Stimulated activated CD4-positive, alpha-beta T cell treated with anti-CD3 and anti-CD28 coated beads, Interleukin-15, amount 100 ng/mL, for 1 hour (primary cell): ENCODE data around the gene CCL24.
"Not testable (repeated sequence)": the region's sequence is repeated elsewhere in the genome, so short reads cannot be mapped to it uniquely, and the experiment has no call there.

Experiments used
- DNase-seq, 2 donors: peaks; one replicate each; pipeline ENCODE4 v3.0.0-alpha.2; 2020; ENCODE audit warnings: low read depth in 1 of 2, low spot score in 1 of 2

Gene CCL24

GRCh38 chr7:75820688-75821087, 7.1 kb upstream of the CCL24 start:
- no peak for DNase-seq

GRCh38 chr7:75819711-75820110, 6.1 kb upstream of the CCL24 start:
- no peak for DNase-seq

DNA sequence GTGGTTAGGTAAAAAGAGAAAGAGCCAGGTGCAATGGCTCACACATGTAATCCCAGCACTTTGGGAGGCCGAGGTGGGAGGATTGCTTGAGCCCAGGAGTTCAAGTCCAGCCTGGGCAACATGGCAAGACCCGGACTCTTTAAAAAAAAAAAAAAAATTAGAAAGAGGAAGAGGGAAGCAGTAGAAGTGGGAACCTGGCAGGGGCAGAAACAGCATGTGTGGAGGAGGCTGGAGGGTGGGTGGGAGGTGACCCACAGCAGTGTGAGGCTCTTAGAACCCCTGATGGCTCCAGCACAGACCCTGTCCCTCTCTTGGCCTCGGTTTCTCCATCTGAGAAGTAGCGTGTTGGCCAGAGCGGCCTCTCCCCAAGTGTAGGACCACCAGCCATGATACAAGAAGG, 4.9 kb upstream of the CCL24 start:
- DNase-seq: no peak

GRCh38 chr7:75817116-75817515, 3.5 kb upstream of the CCL24 start:
- DNase-seq: no peak

DNA sequence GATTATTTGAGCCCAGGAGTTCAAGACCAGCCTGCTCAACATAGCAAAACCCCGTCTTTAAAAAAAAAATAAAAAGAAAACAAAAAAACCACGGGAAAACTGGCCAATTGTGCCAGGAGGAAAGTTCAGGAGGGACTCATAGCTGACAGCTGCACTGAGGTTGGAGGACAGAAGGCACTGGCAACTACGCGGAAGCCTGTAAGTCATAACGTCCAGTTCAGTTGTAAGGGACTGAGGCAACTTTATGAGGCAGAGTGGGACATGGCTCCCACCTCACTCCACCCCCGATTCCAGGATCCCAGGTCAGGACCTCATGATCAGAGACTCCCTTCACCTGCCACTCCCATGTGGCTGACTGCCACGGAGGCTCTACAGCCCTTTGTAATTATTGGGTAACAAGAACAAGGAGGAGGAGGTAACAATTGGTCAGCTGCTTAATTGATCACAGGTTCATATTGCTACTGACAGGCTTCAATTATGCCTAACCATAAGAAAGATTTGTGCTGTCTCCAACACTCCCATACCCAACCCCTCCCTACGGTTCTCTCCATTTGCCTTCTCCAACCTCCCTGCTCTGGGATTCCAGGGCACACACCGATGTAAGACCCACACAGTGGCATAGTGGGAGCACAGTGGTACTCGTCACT, 1.9 kb upstream of the CCL24 start:
- no peak for DNase-seq

DNA sequence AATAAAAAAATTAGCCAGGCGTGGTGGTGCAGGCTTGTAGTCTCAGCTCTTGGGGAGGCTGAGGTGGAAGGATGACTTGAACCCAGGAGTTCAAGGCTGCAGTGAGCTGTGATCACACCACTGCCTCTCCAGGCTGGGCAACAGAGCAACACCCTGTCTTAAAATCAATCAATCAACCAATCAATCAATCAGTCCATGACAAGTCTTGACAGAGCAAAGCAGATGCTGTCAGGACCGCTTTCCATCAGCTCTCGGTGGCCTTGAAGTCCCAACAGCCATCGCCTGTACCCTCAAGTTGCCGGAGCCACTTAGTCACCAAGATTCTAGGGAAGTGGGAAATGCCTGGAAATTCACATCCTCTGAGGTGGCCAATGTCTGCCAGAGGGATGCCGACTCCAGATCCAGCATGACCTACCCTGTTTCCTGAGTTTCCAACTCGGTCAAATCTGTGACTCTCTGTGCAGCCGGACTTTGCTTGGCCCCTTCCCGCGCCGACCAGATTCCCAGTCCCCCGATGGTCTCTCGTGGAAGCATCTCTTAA, 871 bp upstream of the CCL24 start:
- no peak for DNase-seq

- no peak for DNase-seq
Measured at GRCh38 chr7:75813084-75813483, 522 bp downstream of the CCL24 start.

DNA sequence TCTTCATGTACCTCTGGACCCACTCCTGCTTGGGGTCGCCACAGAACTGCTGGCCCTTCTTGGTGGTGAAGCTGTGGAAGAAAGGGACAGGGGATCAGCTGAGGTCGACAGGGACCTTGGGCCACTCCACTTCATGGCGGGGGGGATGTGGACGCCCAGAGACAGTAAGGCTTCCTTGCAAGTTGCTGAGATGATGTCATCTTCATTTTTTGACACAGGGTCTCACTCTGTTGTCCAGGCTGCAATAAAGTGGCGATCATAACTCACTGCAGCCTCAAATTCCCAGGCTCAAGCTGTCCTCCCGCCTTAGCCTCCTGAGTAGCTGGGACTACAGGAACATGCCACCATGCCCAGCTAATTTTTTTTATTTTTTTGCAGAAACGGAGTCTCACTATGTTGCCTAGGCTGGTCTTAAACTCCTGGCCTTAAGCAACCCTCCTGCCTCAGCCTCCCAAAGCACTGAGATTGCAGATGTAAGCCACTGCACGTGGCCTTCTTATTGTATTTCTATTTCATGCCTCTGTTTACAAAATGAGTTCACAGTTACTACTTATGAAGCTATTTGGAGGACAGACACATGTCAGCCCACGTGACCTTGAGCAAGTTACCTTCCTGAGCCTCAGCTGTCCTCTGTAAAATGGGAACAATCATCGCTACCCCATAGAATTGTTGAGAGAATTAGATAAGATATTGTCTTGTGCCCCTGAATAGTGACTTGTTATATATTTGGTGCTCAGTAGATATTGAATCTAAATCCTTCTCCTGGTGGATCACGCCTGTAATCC, 1.5 kb downstream of the CCL24 start:
- DNase-seq: no peak

- no peak for DNase-seq
Measured at GRCh38 chr7:75809396-75809795, 4.2 kb downstream of the CCL24 start.

GRCh38 chr7:75808106-75808505, 5.5 kb downstream of the CCL24 start:
- no peak for DNase-seq

GRCh38 chr7:75807452-75807851, 6.2 kb downstream of the CCL24 start:
- DNase-seq: no peak

DNA sequence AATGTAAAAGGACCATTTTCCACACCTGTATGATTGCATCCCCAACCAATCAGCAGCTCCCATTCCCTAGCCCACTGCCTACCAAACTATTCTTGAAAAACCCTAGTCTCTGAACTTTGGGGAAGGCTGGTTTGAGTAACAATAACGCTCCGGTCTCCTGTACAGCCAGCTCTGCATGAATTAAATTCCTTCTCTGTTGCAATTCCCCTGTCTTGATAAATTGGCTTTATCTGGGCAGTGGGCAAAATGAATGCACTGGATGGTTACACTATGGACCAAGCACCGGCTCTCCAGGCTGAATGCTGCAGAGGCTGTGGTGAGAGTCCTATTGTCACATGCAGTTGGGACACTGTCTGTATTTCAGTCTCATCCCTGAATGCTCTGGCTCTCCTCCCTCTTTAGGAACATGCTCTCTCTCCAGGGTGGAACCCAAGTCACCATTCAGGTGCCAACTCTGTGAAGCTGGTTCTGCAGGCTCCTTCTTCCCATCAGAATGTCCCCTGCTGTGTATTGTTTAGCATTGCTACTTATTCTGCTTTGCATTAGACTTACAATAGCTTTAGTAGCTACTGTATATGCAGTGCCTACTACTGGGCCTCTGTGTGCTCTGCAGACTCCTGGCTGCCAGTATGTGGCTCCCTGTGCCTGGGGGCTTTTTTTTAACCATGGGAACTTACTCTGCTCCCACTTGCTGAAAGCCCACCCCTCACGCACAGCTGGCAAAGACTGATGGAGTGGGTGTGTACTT, 6.9 kb downstream of the CCL24 start:
- DNase-seq: no peak

DNA sequence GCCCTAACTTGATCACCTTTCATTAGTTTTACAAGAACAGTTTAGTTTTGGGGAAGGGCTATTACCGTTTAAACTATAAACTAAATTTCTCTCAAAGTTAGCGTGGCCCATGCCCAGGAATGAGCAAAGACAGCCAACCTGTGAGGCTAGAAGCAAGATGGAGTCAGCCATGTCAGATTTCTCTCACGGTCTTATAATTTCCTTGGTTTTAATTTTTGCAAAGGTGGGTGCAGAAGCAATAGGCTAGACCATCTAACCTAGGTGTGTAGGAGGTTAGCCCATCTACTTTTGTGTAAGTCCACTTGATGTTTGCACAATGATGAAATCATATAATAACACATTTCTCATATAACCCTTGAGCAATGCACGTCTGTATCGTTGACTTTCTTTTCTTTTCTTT, 8.9 kb downstream of the CCL24 start:
- no peak for DNase-seq

DNA sequence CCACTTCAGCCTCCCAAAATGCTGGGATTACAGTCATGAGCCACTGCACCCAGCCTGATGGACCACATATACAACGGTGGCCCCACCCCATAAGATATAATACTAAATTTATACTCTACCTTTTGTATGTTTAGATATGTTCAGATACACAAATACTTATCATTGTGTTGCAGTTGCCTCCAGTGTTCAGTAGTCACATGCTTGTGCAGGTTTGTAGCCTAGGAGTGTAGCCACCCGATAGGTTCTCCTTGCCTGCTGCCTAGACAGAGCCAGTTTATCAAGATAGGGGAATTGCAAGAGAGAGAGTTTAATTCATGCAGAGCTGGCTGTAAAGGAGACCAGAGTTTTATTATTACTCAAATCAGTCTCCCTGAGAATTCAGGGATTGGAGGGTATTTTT, 9.6 kb downstream of the CCL24 start:
- no peak for DNase-seq

- no peak for DNase-seq
Measured at GRCh38 chr7:75802552-75802821, 11.1 kb downstream of the CCL24 start.

DNA sequence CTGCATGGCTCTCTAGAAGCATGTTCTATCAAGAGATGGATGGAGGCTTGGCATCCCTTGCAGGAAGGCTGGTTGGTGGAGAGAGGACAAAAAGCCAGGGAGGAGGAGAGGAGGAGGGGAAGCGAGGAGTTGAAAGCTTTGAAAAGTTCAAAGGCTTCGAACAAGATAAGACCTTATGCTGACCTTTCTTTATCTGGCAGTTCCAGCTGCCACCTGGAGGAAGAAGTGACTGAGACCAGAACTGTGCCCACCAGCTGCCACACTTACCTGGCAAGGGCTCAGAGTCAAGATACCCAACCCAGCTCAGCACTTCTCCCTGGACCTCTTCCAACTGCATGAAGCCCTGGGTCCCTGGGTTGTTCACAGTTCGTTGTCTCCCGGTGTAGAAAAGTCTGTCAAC, 14.8 kb downstream of the CCL24 start:
- no peak for DNase-seq

- no peak for DNase-seq
Measured at GRCh38 chr7:75796420-75796819, 17.2 kb downstream of the CCL24 start.

DNA sequence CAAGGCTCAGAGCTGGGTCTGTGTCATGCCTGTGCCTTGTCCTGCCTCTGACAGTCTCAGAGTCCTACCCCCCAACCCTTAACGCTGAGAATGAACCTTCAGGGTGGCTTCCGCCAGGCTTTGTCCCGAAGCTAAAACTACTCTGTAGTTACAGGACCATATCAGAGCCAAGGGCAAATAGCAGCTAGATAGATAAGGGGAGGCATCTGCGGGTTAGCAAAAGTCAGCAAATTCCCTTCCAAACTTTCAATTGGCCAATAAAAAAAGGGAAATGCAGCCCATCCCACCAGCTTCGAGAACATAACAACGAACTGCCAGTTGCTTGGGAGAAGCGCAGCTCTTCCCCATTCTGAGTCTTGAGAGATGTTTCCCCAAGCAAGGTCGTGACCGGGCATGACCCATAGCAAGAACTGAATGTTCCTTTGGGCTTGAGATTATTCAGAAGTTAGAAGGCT, 17.7 kb downstream of the CCL24 start:
- no peak for DNase-seq

- no peak for DNase-seq
Measured at GRCh38 chr7:75793676-75794075, 19.9 kb downstream of the CCL24 start.

DNA sequence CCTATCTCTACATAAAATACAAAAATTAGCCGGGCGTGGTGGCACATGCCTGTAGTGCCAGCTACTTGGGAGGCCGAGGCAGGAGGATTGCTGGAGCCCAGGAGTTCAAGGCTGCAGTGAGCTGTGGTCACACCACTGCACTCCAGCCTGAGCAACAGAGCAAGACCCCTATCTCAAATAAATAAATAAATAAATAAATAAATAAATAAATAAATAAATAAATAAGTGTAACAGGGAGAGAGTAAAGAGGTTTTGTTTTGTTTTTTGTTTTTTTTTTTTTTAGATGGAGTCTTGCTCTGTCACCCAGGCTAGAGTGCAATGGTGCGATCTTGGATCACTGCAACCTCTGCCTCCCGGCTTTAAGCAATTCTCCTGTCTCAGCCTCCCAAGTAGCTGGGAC, 21.0 kb downstream of the CCL24 start:
- DNase-seq: not testable (repeated sequence)

DNA sequence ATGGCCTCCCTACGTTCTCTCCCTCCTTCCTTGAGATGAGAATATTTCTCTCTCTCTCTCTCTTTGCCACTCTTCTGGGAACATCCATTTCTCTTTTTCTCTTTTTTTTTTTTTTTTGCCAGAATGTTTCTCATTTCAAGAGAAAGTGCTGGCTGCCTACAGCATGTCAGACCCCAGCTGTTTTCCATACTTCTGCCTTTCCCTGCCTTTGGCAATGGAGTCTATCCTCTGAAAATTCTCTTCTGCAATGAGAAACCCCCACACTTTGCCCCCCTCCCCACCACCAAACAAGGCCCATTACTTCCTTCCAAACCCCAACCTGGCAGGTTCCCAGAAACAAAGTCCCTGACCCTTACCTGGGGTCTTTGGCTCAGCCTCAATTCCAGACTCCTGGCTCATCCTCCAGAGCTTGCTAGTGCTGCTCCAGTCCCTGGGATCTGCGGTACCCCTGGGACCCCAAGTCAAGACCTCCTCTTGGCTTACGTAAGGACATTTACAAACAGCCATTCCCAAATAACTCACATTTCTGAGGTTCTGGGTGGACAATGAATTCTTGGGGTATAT, 24.2 kb downstream of the CCL24 start:
- DNase-seq: no peak
